ENCODE data around the gene TMEM238L.

TMEM238L gene

DNA sequence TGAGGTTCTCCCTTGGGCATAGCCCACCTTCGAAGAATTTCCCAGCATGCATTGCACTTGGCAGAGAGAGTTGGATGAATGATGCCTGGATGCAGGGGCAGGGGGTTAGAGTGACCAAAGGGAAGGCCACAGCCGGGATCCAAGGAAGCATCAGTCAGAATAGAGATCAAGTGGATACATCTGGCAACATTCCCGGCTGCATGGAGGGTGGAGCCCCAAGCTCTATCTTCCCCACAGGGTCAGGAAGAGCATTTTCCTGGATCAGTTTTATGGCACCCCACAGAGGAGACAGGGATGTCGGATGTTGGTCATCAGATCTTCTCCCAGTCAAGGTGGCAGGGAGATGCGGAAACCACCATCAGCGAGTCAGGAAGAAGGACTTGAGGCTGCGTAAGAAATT lies 21.0 kb upstream of the TMEM238L start:
- H3K4me1 Mint-ChIP-seq, result no peaks in the 10 kb centered on the region
- DNase-seq (ENCODE audit: low spot score in 2 of 2), result no peak
- no peaks in the 10 kb centered on the region for H3K9me3 Mint-ChIP-seq
- ATAC-seq (replicated peaks; ENCODE audit: extremely low read depth, poor library complexity, severe bottlenecking), result no peak
- peaks cover 59% of the 10 kb centered on the region for H3K27me3 Mint-ChIP-seq
- no peak overlapping the region for H3K27ac Mint-ChIP-seq (ENCODE audit: low read depth)
- H3K4me3 Mint-ChIP-seq, result no peak overlapping the region
- H3K36me3 Mint-ChIP-seq (ENCODE audit: insufficient read depth), result peaks cover 2% of the 10 kb centered on the region

DNA sequence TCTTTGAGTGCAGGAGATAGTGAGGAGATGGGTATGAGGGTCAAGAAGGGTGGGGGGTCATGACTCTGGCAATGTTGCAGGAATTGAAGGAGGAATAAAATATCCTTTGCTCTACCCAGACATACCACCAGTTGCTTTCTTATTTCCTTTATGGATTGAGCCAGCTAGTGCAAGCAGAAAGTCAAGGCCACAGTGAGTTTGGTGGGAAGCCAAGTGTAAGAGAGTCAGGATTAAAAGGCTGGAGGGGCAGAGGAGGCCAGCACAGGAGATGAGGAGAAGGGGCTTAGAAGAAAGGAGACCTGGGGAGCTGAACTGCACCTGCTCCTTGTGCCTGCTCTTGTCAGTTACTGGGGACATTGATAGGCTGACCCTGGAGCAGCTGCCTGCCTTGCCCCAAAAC lies 17.9 kb upstream of the TMEM238L start:
- DNase-seq (ENCODE audit: low spot score in 2 of 2) (no peak), ATAC-seq (replicated peaks; ENCODE audit: extremely low read depth, poor library complexity, severe bottlenecking) (no peak)
- Mint-ChIP-seq H3K4me3 (no peak overlapping the region), H3K27me3 (peaks cover 72% of the 10 kb centered on the region), H3K9me3 (no peaks in the 10 kb centered on the region), H3K4me1 (no peaks in the 10 kb centered on the region), H3K36me3 (ENCODE audit: insufficient read depth) (no peaks in the 10 kb centered on the region), H3K27ac (ENCODE audit: low read depth) (no peak overlapping the region)

GRCh38 chr17:10821054-10821453 lies 17.2 kb upstream of the TMEM238L start:
- Mint-ChIP-seq H3K9me3 (no peaks in the 10 kb centered on the region), H3K36me3 (ENCODE audit: insufficient read depth) (no peaks in the 10 kb centered on the region), H3K4me1 (no peaks in the 10 kb centered on the region), H3K27me3 (peaks cover 74% of the 10 kb centered on the region), H3K27ac (ENCODE audit: low read depth) (no peak overlapping the region), H3K4me3 (no peak overlapping the region)
- ATAC-seq (replicated peaks; ENCODE audit: extremely low read depth, poor library complexity, severe bottlenecking), result no peak
- DNase-seq (ENCODE audit: low spot score in 2 of 2), result no peak

- Mint-ChIP-seq H3K27ac (ENCODE audit: low read depth) (no peak overlapping the region), H3K4me1 (no peaks in the 10 kb centered on the region), H3K4me3 (no peak overlapping the region), H3K9me3 (no peaks in the 10 kb centered on the region), H3K36me3 (ENCODE audit: insufficient read depth) (peaks cover 2% of the 10 kb centered on the region), H3K27me3 (peaks cover 76% of the 10 kb centered on the region)
- DNase-seq (ENCODE audit: low spot score in 2 of 2) (no peak), ATAC-seq (replicated peaks; ENCODE audit: extremely low read depth, poor library complexity, severe bottlenecking) (no peak)
Measured at GRCh38 chr17:10815319-10815718, 11.4 kb upstream of the TMEM238L start.

DNA sequence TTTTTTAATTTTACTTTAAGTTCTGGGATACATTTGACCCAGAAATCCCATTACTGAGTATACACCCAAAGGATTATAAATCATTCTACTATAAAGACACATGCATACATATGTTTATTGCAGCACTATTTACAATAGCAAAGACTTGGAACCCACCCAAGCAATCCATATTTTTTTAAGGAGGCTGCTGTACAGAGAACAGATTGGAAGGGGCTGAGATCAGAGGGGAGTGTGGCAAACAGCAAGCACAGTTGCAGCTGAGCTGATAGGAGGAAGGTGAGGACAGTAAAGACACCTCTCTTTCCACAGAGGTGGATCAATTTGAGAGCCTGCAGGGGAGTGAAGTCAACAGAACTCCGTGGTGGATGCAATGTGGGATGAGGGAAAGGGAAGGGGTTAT lies 10.2 kb upstream of the TMEM238L start:
- Mint-ChIP-seq H3K4me1 (no peaks in the 10 kb centered on the region), H3K36me3 (ENCODE audit: insufficient read depth) (peaks cover 2% of the 10 kb centered on the region), H3K9me3 (no peaks in the 10 kb centered on the region), H3K4me3 (no peak overlapping the region), H3K27me3 (peaks cover 63% of the 10 kb centered on the region), H3K27ac (ENCODE audit: low read depth) (no peak overlapping the region)
- no peak for DNase-seq (ENCODE audit: low spot score in 2 of 2)
- no peak for ATAC-seq (replicated peaks; ENCODE audit: extremely low read depth, poor library complexity, severe bottlenecking)

- DNase-seq (ENCODE audit: low spot score in 2 of 2) (no peak), ATAC-seq (replicated peaks; ENCODE audit: extremely low read depth, poor library complexity, severe bottlenecking) (no peak)
- Mint-ChIP-seq H3K27ac (ENCODE audit: low read depth) (no peak overlapping the region), H3K9me3 (no peaks in the 10 kb centered on the region), H3K27me3 (peaks cover 49% of the 10 kb centered on the region), H3K4me1 (no peaks in the 10 kb centered on the region), H3K36me3 (ENCODE audit: insufficient read depth) (peaks cover 2% of the 10 kb centered on the region), H3K4me3 (no peak overlapping the region)
Measured at GRCh38 chr17:10812674-10813073, 8.8 kb upstream of the TMEM238L start.

DNA sequence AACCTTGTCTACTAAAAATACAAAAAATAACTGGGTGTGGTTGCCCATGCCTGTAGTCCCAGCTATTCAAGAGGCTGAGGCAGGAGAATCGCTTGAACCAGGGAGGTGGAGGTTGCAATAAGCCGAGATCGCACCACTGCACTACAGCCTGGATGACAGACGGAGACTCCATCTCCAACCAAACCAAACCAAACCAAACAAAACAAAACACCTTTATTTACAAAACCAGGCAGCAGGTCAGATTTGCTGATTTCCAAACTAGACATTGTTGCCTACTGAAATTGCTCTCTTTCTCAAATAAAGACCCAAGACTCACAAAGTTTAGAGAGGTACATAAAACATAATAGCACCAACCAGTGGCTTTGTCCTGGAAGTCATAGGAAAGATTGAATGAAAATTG lies 5.7 kb upstream of the TMEM238L start:
- H3K36me3 Mint-ChIP-seq (ENCODE audit: insufficient read depth), result peaks cover 2% of the 10 kb centered on the region
- no peaks in the 10 kb centered on the region for H3K9me3 Mint-ChIP-seq
- no peak for DNase-seq (ENCODE audit: low spot score in 2 of 2)
- no peaks in the 10 kb centered on the region for H3K4me1 Mint-ChIP-seq
- peaks cover 27% of the 10 kb centered on the region for H3K27me3 Mint-ChIP-seq
- no peak for ATAC-seq (replicated peaks; ENCODE audit: extremely low read depth, poor library complexity, severe bottlenecking)
- H3K27ac Mint-ChIP-seq (ENCODE audit: low read depth), result no peak overlapping the region
- H3K4me3 Mint-ChIP-seq, result no peak overlapping the region

DNA sequence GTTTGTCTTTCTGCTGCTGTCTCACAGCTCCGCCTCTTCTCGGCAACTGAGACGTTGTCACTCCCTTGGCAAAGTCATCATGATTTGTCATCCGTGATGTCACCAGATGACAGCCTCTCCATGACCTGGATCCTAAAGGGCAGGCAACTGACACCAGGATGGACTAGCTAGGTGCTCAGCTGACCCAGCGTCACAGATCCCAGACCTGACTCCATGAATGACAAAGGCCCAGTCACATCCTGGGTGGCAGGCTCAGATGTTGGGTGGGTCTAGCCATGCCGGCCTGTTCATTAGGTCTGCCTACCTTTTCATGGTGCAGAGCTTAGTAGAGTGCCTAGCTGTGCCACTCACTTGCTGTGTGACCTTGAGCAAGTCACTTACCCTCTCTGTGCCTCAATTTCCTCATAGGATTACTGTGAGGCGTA lies 3.8 kb upstream of the TMEM238L start:
- H3K4me1 Mint-ChIP-seq, result no peaks in the 10 kb centered on the region
- ATAC-seq (replicated peaks; ENCODE audit: extremely low read depth, poor library complexity, severe bottlenecking) (no peak), DNase-seq (ENCODE audit: low spot score in 2 of 2) (no peak)

DNA sequence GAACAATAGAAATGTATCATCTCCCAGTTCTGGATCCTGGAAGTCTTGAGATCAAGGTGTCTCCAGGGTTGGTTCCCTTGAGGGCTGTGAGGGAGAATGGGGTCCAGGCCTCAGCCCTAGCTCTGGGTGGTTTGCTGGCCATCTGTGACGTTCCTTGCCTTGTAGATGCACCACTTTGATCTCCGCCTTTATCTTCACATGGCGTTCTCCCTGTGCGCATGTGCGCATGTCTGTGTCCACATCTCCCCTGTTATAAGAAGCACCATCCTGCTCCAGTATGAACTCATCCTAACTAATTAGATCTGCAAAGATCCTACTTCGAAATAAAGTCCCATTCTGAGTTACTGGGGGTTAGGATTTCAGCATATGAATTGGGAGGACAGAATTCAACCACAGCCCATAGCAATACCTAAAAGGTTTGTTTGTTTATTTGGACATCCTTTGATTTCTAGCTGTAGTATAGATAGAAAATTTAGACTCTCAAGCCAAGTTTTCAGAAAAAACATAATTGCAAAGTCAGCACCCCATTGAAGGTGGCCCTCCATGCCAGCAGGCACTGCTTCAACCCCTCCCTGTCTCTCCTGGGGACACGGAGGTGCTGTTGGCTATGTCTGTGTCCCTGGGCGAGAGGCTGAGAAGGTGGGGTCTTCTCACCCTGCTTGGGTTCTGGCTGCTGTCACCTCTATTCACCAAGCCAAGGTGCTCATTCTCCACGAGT lies 2.8 kb upstream of the TMEM238L start:
- Mint-ChIP-seq H3K9me3 (no peaks in the 10 kb centered on the region), H3K27ac (ENCODE audit: low read depth) (no peak overlapping the region), H3K36me3 (ENCODE audit: insufficient read depth) (no peaks in the 10 kb centered on the region), H3K4me3 (no peak overlapping the region), H3K27me3 (peaks cover 9% of the 10 kb centered on the region), H3K4me1 (no peaks in the 10 kb centered on the region)
- DNase-seq (ENCODE audit: low spot score in 2 of 2), result no peak
- ATAC-seq (replicated peaks; ENCODE audit: extremely low read depth, poor library complexity, severe bottlenecking), result no peak

More for the DNA sequence above, 3.8 kb upstream of the TMEM238L start:
- Mint-ChIP-seq H3K9me3 (no peaks in the 10 kb centered on the region), H3K4me3 (no peak overlapping the region), H3K36me3 (ENCODE audit: insufficient read depth) (no peaks in the 10 kb centered on the region), H3K27ac (ENCODE audit: low read depth) (no peak overlapping the region), H3K27me3 (peaks cover 13% of the 10 kb centered on the region)

- H3K9me3 Mint-ChIP-seq, result no peaks in the 10 kb centered on the region
- H3K4me1 Mint-ChIP-seq, result no peaks in the 10 kb centered on the region
- no peak overlapping the region for H3K4me3 Mint-ChIP-seq
- peaks cover 9% of the 10 kb centered on the region for H3K27me3 Mint-ChIP-seq
- no peak overlapping the region for H3K27ac Mint-ChIP-seq (ENCODE audit: low read depth)
- H3K36me3 Mint-ChIP-seq (ENCODE audit: insufficient read depth), result no peaks in the 10 kb centered on the region
- ATAC-seq (replicated peaks; ENCODE audit: extremely low read depth, poor library complexity, severe bottlenecking) (no peak), DNase-seq (ENCODE audit: low spot score in 2 of 2) (no peak)
Measured at GRCh38 chr17:10805911-10806310, 2.0 kb upstream of the TMEM238L start.

GRCh38 chr17:10804546-10804945 lies 647 bp upstream of the TMEM238L start:
- DNase-seq (ENCODE audit: low spot score in 2 of 2), result no peak
- Mint-ChIP-seq H3K27me3 (peaks cover 9% of the 10 kb centered on the region), H3K27ac (ENCODE audit: low read depth) (no peak overlapping the region), H3K36me3 (ENCODE audit: insufficient read depth) (no peaks in the 10 kb centered on the region), H3K9me3 (no peaks in the 10 kb centered on the region), H3K4me1 (no peaks in the 10 kb centered on the region), H3K4me3 (no peak overlapping the region)
- ATAC-seq (replicated peaks; ENCODE audit: extremely low read depth, poor library complexity, severe bottlenecking), result no peak

DNA sequence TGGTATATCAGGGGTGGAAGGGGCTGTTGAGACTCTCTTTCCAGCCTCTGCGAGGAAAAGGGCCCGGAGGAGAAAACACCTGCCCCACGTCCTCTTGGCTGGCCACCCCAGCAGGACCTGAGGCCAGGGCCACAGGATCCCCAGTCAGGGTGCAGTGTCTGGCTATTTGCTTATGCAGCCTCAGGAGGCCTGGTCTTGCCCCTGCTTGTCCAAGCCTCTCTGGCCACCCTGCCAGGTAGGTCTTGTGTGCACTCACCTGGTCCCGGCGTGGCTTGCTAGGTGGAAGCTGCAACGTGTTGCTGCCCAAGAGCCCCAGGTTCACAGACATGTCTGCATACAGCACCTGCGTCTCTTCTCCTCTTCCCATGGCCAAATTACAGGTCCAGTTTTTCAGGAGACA lies 549 bp downstream of the TMEM238L start:
- Mint-ChIP-seq H3K4me3 (no peak overlapping the region), H3K36me3 (ENCODE audit: insufficient read depth) (no peaks in the 10 kb centered on the region), H3K9me3 (no peaks in the 10 kb centered on the region), H3K27me3 (peaks cover 9% of the 10 kb centered on the region), H3K4me1 (no peaks in the 10 kb centered on the region), H3K27ac (ENCODE audit: low read depth) (no peak overlapping the region)
- ATAC-seq (replicated peaks; ENCODE audit: extremely low read depth, poor library complexity, severe bottlenecking) (no peak), DNase-seq (ENCODE audit: low spot score in 2 of 2) (no peak)

DNA sequence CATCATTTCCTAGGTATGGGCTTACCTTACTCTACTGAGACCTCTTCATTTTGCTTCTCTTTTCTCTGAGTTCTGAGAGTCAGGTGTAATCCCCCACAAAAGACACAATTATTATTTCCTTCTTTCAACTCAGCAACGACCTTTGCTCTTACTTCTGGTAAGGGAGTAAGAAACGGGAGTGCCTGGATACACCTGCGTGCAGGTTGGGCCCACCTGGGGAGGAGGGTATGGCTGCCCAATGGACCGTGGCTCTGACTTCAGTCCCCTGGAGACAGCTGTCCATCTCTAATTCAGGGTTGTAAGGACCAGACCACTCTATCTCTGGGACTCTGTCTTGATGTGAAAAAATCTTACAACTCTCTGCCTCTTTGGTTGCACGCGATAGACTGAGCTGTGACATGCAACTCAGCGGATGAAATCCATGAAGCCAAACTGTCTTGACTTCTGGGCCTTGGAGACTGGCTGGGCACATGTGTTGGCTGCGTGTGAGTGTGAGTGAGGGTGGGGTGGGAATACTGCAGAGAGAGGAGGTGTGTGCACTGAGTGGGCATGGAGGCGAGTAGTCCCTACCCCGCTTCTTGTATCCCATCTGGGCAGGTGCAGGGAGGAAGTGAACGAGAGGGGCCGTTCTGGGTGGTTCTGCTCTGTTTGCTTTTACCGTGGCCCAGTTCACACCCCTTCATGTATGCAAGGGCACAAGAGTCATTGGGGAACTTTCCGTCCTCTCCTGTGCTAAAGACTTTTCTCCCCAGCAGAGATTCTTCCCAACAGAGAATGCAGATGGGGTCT lies 1.2 kb downstream of the TMEM238L start:
- no peaks in the 10 kb centered on the region for H3K4me1 Mint-ChIP-seq
- ATAC-seq (replicated peaks; ENCODE audit: extremely low read depth, poor library complexity, severe bottlenecking), result no peak
- H3K27ac Mint-ChIP-seq (ENCODE audit: low read depth), result no peak overlapping the region
- no peak overlapping the region for H3K4me3 Mint-ChIP-seq
- DNase-seq (ENCODE audit: low spot score in 2 of 2), result no peak
- H3K36me3 Mint-ChIP-seq (ENCODE audit: insufficient read depth), result no peaks in the 10 kb centered on the region
- H3K27me3 Mint-ChIP-seq, result peaks cover 9% of the 10 kb centered on the region
- no peaks in the 10 kb centered on the region for H3K9me3 Mint-ChIP-seq

Measured in central memory CD8-positive, alpha-beta T cell (primary cell).